Measurements from ENCODE around the gene GMPPA.

Gene GMPPA

DNA sequence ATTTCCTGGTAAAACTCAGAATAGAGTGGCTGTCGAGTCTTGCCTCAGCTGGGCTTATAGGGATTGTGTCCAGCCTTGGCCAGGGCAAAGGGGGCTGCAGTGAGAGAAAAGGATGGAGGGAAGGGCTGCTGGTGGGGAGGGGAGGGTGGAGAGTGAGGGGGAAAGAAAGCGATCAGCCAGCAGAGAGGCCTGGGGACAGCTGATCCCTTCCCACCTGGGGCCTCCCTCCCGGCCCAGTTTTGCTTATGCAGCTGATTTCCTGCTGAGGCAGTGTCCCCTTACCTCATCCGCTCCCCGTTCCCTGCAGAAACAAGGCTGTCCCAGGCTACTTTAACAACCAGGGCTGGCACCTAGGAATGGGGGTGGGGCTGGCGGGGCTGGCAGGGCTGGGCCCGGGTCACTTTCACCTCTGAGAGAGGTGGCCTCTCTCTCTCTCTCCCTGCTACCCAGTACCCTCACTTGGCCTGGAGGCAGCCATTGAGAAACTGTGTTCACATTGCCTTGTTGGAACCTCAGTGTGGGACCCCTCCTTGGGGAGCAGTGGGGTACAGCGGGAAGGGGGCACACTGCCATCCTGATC is 12.2 kb upstream of the GMPPA start:
- DNase-seq: no peak

DNA sequence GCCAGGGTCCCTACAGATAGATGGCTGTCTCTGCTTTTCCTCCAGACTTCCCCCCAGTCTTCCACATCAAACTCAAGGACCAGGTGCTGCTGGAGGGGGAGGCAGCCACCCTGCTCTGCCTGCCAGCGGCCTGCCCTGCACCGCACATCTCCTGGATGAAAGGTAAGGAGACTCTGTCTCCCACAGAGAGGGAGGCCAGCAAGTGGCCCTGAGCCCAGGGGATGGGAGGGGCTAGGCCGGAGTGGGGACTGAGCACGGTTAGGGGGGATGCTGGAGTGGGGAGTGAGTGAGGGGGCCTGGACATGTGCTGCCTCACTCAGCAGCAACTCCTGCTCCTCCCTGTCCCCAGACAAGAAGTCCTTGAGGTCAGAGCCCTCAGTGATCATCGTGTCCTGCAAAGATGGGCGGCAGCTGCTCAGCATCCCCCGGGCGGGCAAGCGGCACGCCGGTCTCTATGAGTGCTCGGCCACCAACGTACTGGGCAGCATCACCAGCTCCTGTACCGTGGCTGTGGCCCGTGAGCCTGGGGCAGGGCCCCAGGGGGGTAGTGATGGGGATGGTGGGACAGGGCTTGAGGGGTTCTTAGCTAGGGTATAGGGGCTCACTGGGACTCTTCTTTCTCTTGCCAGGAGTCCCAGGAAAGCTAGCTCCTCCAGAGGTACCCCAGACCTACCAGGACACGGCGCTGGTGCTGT is 10.4 kb upstream of the GMPPA start:
- no peak for DNase-seq

DNA sequence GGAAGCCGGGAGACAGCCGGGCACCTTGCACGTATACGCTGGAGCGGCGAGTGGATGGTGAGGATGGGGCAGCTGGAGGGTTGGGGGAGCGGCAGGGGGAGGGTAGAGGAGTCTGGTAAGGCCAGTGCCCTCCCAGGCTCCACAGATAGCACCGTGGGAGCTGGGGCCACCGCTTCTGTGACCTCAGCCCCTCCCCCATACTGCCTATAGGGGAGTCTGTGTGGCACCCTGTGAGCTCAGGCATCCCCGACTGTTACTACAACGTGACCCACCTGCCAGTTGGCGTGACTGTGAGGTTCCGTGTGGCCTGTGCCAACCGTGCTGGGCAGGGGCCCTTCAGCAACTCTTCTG is 9.9 kb upstream of the GMPPA start:
- no peak for DNase-seq

DNA sequence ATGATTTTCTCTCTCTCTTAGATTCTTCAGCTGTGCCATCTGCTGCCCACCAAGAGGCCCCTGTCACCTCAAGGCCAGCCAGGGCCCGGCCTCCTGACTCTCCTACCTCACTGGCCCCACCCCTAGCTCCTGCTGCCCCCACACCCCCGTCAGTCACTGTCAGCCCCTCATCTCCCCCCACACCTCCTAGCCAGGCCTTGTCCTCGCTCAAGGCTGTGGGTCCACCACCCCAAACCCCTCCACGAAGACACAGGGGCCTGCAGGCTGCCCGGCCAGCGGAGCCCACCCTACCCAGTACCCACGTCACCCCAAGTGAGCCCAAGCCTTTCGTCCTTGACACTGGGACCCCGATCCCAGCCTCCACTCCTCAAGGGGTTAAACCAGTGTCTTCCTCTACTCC is 9.4 kb upstream of the GMPPA start:
- DNase-seq: no peak

DNA sequence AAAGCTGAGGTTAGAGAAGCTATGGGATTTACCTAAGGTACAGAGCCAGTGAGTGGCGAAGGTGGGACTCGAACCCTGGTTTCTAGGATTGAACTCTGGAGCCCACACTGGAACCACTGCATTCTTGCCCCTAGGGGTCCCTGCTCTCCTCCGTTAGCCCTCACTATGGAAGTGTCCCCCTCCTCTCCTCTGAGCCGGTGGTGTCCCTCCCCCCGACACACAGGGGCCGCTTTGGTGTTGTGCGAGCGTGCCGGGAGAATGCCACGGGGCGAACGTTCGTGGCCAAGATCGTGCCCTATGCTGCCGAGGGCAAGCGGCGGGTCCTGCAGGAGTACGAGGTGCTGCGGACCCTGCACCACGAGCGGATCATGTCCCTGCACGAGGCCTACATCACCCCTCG is 8.5 kb upstream of the GMPPA start:
- no peak for DNase-seq

DNA sequence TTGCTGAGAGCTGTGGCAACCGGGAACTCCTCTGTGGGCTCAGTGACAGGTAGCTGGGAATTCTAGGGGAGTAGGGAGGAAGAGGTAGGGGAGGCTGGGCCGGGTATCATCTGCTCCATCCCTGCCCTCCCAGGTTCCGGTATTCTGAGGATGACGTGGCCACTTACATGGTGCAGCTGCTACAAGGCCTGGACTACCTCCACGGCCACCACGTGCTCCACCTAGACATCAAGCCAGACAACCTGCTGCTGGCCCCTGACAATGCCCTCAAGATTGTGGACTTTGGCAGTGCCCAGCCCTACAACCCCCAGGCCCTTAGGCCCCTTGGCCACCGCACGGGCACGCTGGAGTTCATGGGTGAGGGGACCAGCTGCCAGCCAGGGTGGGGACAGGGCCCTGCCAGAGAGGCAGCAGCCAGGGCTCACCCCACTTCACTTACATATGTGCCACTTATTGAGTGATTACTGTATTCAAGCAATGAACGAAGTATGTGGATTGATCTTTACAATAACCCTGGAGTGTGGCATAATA is 8.0 kb upstream of the GMPPA start:
- no peak for DNase-seq

DNA sequence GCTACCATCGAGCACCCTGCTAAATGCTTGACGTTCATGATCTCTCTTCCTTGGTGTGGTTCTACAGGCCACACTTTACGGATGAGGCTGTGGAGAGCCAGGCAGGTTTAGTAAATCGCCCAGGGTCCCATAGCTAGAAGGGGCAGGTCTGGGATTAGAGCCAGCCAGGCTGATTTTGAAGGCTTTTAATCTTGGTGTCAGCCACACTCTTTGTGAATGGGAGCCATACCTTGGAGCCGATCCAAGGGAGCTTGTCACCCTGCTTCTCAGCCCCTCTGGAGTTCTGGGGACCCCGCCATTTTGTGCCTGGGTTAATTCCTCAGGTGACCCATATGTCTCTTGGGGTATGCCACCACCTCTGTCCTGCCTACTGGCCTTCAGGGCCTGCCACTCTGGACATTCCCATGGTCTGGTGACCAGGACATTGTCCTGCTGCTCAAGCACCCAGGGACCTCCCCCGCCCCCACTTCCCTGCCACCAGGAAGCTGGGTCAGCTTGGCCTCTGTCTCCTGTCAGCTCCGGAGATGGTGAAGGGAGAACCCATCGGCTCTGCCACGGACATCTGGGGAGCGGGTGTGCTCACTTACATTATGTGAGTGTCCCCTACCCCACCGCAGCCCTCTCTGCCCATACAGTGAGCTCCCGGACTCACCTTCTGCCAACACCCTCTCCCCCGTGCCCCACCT is 7.3 kb upstream of the GMPPA start:
- DNase-seq: no peak

DNA sequence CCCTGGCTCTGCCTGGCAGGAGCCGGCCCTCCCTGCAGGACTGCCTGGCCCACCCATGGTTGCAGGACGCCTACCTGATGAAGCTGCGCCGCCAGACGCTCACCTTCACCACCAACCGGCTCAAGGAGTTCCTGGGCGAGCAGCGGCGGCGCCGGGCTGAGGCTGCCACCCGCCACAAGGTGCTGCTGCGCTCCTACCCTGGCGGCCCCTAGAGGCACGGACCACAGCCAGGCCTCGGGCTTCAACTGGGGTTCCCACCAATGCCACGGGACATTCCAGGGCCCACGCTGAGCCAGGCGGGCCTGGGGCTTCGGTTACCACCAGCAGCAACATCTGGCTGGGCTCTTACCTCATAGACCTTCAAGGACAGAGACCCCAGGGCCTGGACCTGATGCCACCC is 6.1 kb upstream of the GMPPA start:
- no peak for DNase-seq

DNA sequence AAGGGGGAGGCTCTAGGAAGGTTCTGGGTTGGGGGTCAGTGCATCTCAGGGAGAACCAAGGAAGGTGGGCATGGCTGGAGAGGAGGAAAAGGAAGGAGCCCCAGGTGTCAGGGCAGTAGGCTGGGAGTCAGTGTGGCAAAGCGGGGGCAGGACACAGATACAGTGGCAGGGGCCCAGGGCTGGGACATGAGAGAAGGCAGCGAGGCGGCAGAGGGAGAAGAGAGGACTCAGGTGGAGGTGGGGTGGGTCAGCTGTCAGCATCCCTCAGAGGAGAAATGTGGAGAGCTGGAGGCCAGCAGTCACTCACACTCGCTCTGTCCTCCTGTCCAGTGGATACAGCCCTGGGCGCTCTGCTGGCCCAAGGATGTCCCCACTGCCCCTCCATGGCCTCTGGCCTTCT is 5.6 kb upstream of the GMPPA start:
- no peak for DNase-seq

DNA sequence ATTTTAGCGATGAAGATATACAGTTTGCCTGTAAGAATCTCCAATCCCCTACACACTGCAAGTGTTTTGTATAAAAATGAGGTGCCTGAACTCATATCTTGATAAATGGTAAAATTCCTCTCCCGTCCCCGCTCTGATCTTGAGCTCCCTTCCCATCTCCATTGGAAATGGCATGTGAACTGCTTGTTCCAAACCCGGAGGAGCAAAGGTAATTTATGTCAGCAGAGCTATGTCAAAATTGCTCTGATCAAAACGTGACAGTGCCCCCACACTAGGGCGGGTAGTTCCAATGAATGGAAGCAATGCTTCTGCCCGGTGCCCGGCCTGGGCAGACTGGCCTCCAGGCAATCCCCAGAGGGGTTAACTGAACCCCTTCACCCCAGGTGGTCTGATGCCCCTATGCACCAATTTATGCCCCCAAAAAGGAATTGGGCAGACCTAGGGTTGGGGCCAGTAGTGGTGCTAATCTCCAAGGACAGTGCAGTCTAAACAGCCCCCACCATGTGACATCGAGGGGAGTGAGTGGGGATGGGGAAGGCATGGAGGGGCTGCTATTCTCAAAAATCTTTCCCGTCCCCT is 3.6 kb upstream of the GMPPA start:
- DNase-seq: no peak

DNA sequence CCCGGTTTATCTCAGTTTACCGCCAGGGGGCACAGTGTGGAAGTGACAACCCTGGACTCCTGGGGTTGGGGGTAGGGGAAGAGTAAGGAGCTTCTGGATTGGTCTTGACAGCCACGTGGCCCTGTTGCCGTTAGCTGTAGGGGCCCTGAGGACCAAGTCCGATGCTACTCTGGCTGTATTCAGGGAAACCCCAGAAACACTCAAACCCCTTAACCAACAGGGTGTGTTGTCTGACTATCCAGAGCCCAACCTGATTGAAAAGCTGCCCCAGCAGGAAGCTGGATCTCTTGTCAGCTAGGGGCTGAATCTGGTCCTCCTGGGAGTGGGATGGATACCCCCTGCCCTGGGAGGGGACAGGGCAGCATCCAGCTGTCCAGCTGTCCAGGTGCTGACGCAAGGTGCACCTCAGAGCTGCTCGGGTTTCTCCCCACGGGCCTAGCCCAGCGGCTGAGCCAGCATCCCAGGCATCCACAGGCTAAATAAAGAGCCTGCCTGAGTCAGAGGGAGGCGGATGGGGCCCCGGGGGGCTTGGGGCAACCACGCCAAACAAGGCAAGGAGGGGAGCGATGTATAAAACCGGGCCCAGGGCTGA is 3.1 kb upstream of the GMPPA start:
- peak; percentile 49 for DNase-seq

DNA sequence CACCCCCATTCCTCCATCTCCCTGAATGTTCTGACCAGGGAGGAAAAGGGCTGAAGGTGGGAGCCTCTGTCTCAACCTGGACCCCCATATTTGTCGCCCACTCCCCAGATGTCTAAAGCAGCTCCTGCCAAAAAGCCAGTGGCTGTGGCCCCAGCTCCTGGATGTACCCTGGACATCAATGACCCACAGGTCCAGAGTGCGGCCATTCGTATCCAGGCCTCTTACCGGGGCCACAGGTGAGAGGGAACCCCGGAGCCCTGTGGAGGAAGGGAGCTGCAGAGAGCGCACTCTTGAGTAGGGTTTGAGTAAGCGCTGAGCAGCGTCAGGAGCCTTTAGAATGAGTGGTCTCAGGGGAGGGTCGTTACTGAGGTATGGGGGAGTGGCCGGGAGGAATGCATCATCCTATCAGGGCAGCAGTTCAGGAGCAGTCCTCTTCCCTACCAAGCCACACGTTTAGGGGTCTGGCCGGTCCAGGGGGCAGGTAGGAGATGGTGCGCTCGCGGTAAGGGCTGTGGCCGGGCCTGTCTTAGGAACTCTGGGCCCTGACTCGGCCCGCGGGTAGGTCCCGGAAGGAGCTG is 2.4 kb upstream of the GMPPA start:
- DNase-seq: no peak

DNA sequence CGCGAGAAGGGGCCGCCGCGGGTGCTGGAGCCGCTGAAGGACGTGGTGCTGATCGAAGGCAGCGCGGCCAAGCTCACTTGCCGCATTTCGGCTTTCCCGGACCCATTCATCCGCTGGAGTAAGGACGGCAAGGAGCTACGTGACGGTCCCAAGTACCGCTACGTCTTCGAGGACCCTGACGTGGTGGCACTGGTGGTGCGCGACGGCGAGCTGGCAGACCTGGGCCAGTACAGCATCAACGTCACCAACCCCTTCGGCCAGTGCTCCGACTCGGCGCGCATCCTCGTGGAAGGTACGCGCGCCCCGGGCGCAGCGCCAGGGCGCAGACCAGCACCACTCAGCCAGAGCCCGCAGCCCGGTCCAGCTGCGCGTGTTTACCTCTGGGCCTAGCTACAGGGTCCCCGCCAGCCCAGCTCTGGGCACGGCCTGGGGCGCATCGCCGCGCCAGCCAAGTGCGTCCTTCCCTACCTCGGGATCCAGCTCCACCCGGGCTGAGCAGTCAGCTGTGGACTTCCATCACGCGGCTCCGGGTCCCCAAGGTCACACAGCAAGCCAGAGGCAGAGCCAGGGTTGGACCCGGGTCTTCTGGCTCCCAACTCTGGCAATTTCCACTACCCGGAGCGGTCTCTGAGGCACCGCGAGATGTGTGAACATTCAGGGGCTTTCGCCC is 1.7 kb upstream of the GMPPA start:
- DNase-seq: peak; percentile 31

DNA sequence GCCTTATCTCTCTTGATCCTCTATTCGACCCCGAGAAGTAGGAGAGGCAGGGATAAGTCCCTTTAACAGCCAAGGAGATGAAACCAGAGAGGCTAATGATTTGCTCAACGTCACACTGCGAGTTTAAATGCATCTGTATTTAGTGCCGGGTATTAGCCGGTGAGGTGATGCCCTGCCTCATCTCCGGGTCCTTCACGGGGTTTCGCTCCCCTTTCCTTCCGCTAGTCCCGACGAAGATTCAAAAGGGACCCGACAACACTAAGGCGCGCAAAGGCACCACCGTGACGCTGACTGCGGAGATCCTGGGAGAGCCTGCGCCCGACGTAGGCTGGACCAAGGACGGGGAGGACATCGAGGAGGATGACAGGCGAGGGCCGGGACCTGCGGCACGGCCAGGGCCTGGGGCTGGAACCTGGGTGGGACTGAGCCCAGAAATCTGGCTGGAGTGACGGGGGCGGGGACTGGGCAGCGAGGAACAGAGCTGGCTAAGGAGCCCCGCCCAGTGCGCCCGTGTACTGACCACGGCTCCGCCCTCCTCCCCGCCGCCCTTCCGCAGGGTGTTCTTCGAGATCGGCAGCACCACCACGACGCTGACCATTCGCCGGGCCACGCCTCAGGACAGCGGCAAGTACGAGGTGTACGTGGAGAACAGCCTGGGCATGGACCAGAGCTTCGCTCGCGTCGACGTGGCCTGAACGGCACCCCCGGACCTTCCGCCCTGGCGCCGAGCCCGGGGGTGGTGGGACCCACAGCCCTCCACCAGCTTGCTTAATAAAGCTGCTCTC is 1.0 kb upstream of the GMPPA start:
- peak; percentile 31 for DNase-seq

DNA sequence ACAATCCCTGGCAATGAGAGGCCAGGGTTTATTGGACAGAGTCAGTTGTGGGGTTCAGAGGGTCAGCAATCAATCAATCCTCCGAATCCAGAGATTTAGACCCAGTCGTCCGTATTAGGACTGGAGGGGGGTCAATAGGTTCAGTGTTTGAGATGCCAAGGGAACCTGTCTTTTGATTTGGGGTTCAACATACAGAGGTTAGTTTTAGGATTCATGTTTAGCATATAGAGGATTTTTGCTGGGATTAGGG is 292 bp downstream of the GMPPA start:
- no peak for DNase-seq

DNA sequence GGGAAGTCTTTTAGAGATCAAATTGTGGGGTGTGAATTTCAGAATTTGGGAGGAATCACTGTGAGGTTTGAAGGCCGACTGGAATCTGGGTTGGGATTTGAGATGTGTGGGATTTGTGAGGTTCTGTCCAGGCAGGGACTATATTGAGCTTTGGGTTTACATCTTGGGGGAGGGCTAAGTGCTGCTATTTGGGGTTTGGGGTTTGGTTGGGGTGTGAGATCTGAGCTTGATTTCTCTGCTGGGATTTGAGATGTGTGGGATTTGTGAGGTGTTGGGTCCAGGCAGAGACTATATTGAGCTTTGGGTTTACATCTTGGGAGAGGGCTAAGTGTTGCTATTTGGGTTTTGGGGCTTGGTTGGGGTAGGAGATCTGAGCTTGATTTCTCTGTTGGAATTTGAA is 864 bp downstream of the GMPPA start:
- DNase-seq: no peak

DNA sequence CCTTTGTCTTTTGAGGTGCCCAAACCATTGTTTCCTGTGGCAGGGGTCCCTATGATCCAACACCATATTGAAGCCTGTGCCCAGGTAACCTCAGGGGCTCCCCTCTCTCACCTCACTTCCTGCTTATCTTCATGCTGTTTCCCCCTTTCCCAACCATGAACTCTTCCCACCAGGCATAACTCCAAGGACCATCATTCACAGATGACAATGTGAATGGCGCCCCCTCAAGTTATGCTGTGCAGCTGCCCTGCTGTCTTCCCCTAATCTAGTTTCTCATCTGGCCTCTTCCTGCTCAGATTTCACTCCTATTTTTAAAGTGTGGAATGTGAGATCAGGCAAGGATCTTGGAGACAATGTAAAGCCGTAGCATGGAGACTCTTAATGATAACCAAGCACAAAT is 1.4 kb downstream of the GMPPA start:
- DNase-seq: no peak

DNA sequence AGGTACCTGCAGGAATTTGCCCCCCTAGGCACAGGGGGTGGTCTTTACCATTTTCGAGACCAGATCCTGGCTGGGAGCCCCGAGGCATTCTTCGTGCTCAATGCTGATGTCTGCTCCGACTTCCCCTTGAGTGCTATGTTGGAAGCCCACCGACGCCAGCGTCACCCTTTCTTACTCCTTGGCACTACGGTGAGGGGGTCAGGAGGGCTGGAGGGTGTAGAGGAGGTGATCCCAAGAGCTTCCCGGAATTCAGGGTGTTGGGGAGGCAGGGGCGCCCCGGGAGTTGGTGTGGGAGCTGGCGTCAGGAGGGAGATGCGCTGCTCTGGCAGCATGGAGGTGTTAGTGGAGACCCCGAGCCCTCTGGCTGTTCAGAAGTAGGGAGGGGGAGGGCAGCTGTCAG is 3.2 kb downstream of the GMPPA start:
- no peak for DNase-seq

DNA sequence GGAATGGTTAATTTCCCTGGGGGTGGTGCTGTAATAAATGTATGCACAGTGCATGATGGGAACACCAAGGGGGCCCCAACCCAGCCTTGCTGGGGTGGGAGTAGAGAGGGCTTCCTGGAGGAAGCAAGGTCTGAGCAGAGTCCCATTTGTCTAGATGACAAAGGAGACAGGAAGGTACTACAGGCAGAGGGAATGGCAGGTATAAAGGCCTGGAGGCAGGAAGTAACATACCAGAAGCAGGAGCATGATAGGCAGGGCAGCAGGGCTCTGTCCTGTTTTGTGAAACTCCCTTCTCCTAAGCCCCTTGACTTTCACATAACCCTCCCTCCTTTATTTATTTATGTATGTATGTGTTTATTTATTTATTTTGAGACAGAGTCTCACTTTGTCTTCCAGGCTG is 3.9 kb downstream of the GMPPA start:
- no peak for DNase-seq

DNA sequence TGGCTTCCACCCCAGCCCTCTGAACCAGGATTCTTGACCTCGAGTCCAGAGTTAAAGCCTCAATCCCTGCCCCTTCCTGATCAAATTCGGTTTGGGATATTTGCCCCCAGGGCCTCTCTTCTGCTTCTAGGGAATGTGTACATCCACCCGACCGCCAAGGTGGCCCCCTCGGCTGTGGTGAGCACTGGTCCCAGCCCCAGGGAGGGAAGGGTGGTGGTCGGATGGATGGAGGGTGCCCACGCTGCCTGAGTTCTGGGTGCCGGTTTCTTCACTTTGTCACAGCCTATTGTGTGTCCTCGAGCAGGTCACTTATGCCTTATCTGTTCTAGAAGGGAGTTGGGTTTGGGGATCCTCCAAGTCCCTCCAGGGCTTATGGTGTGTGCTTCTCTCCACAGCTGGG is 6.9 kb downstream of the GMPPA start:
- DNase-seq: no peak

DNA sequence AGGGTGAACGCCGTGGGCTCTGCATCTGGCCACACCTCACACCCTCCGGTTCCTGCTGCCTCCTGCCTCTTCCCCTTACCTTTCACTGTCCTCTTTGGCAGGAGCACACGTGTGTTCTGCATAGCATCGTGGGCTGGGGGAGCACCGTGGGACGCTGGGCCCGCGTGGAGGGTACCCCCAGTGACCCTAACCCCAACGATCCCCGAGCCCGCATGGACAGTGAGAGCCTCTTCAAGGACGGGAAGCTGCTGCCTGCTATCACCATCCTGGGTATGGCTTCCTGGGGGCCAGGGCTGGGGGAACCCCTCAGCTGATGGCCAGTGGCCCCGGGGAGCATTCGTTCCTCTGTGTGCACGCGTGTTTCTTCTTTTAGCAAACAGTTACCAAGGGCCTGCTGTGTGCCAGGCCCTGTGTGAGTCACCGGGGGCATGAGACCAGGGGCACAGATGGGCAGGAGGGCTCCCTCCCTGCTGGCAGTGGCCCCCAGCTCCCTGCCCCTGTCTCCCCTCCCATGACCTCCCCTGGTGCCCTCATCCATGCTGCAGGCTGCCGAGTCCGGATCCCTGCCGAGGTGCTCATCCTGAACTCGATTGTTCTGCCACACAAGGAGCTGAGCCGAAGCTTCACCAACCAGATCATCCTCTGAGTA is 7.6 kb downstream of the GMPPA start:
- DNase-seq: no peak
